IMR-90 (cell line): ENCODE data around the gene SPARCL1.

Source experiments
- CEBPB ChIP-seq: IDR thresholded peaks from 2 replicates; pipeline ENCODE4 v1.6.1; 2012; ENCODE audit warnings: low read depth, low read length, improper control_type of control experiment
- CTCF ChIP-seq: conservative IDR thresholded peaks from 2 replicates; pipeline ENCODE4 v1.5.1; 2012; ENCODE audit warnings: mild to moderate bottlenecking, low read depth, low read length, improper control_type of control experiment
- ELK1 ChIP-seq: fragments of 150-350 bp; IDR thresholded peaks from 2 replicates; pipeline ENCODE4 v1.6.1; 2016; ENCODE audit warnings: low read depth, mild to moderate bottlenecking, low read length, moderate library complexity, borderline replicate concordance
- FOS ChIP-seq: fragments of 150-350 bp; IDR thresholded peaks from 2 replicates; pipeline ENCODE4 v1.6.1; 2016; ENCODE audit warnings: low read depth, low read length
- MAZ ChIP-seq: IDR thresholded peaks from 2 replicates; pipeline ENCODE4 v1.6.1; 2012; ENCODE audit warnings: low read depth, mild to moderate bottlenecking, low read length, improper control_type of control experiment, moderate library complexity, borderline replicate concordance
- POLR2A ChIP-seq: IDR thresholded peaks from 2 replicates; pipeline ENCODE4 v1.6.1; 2012; ENCODE audit warnings: mild to moderate bottlenecking, low read depth, low read length
- RAD21 ChIP-seq: IDR thresholded peaks from 2 replicates; pipeline ENCODE4 v1.6.1; 2012; ENCODE audit warnings: low read length, improper control_type of control experiment
- RFX5 ChIP-seq: IDR thresholded peaks from 2 replicates; pipeline ENCODE4 v1.8.0; 2012; ENCODE audit warnings: low read depth, mild to moderate bottlenecking, low read length, moderate library complexity
- SMC3 ChIP-seq: fragments of 150-350 bp; IDR thresholded peaks from 2 replicates; pipeline ENCODE4 v1.6.1; 2016; ENCODE audit warnings: low read depth, mild to moderate bottlenecking, antibody characterized with exemption, low read length, moderate library complexity
- TF ChIP-seq, protein P1 (sequence below): fragments of 150-350 bp; IDR thresholded peaks from 2 replicates; pipeline ENCODE4 v1.6.1; 2017; ENCODE audit warnings: mild to moderate bottlenecking, antibody characterized with exemption, low read length, low read depth

- no peak for TF ChIP-seq CTCF
- TF ChIP-seq ELK1: no peak
- no peak for TF ChIP-seq POLR2A
- TF ChIP-seq, protein P1, sequence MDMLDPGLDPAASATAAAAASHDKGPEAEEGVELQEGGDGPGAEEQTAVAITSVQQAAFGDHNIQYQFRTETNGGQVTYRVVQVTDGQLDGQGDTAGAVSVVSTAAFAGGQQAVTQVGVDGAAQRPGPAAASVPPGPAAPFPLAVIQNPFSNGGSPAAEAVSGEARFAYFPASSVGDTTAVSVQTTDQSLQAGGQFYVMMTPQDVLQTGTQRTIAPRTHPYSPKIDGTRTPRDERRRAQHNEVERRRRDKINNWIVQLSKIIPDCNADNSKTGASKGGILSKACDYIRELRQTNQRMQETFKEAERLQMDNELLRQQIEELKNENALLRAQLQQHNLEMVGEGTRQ: no peak
- TF ChIP-seq RFX5: no peak
- no peak for TF ChIP-seq RAD21
- TF ChIP-seq FOS: no peak
- TF ChIP-seq CEBPB: no peak
- no peak for TF ChIP-seq MAZ
- TF ChIP-seq SMC3: no peak
These were observed 29.1 kb downstream of the SPARCL1 start for GRCh38 chr4:87500092-87500462.
